MM.1S (cell line): ENCODE data around the gene SLC8A1.

Experiments
- DNase-seq: peaks from one replicate; pipeline ENCODE4 v3.0.0-alpha.2; 2015
- H2AFZ ChIP-seq: fragments of 300-600 bp; sonication (generic); 2 replicates; pipeline ENCODE4 v1.6.0; 2016; ENCODE audit warnings: antibody characterized with exemption, low read length
- H3F3A ChIP-seq: fragments of 300-600 bp; sonication (generic); 2 replicates; pipeline ENCODE4 v1.6.1; 2016; ENCODE audit warnings: mild to moderate bottlenecking, antibody characterized with exemption, low read length, moderate library complexity, mixed read lengths; ENCODE audit not compliant: insufficient read depth
- H3K27ac ChIP-seq: fragments of 300-600 bp; sonication (generic); 2 replicates; pipeline ENCODE4 v1.5.1; 2016; ENCODE audit warnings: mild to moderate bottlenecking, low read length
- H3K27me3 ChIP-seq: fragments of 300-600 bp; sonication (generic); replicated peaks from 2 replicates; pipeline ENCODE4 v1.6.0; 2016; ENCODE audit warnings: low read length; ENCODE audit not compliant: insufficient read depth
- H3K36me3 ChIP-seq: fragments of 300-600 bp; sonication (generic); replicated peaks from 2 replicates; pipeline ENCODE4 v1.6.1; 2016; ENCODE audit warnings: mild to moderate bottlenecking, low read length, mixed read lengths; ENCODE audit not compliant: insufficient read depth
- H3K4me1 ChIP-seq: fragments of 300-600 bp; sonication (generic); 2 replicates; pipeline ENCODE4 v1.6.1; 2016; ENCODE audit warnings: low read length, mixed read lengths
- H3K4me2 ChIP-seq: fragments of 300-600 bp; sonication (generic); 2 replicates; pipeline ENCODE4 v1.6.0; 2016; ENCODE audit warnings: low read depth, low read length
- H3K4me3 ChIP-seq: fragments of 300-600 bp; sonication (generic); 2 replicates; pipeline ENCODE4 v1.5.1; 2016; ENCODE audit warnings: low read length, mixed read lengths
- H3K79me2 ChIP-seq: fragments of 300-600 bp; sonication (generic); 2 replicates; pipeline ENCODE4 v1.6.1; 2016; ENCODE audit warnings: mixed run types, low read length, mixed read lengths
- H3K9ac ChIP-seq: fragments of 300-600 bp; sonication (generic); 2 replicates; pipeline ENCODE4 v1.6.1; 2016; ENCODE audit warnings: low read length, mixed read lengths
- H3K9me2 ChIP-seq: fragments of 300-600 bp; sonication (generic); replicated peaks from 2 replicates; pipeline ENCODE4 v1.6.1; 2016; ENCODE audit warnings: mild to moderate bottlenecking, low read length, mixed read lengths; ENCODE audit not compliant: insufficient read depth
- H3K9me3 ChIP-seq: fragments of 300-600 bp; sonication (generic); replicated peaks from 2 replicates; pipeline ENCODE4 v1.6.1; 2016; ENCODE audit warnings: mild to moderate bottlenecking, low read length, mixed read lengths; ENCODE audit not compliant: insufficient read depth
- H4K20me1 ChIP-seq: fragments of 300-600 bp; sonication (generic); 2 replicates; pipeline ENCODE4 v1.6.1; 2016; ENCODE audit warnings: mild to moderate bottlenecking, low read length, moderate library complexity, mixed read lengths; ENCODE audit not compliant: insufficient read depth
- EZH2 ChIP-seq: fragments of 300-600 bp; sonication (generic); optimal IDR thresholded peaks from 2 replicates; pipeline ENCODE3; 2017; ENCODE audit warnings: low read depth, mild to moderate bottlenecking, antibody characterized with exemption, low read length, mixed read lengths
- EZH2phosphoT487 ChIP-seq: fragments of 300-600 bp; sonication (generic); IDR thresholded peaks from 2 replicates; pipeline ENCODE4 v1.6.1; 2018; ENCODE audit warnings: antibody characterized with exemption, low read length
- TF ChIP-seq, protein P1 (sequence below): fragments of 300-600 bp; sonication (generic); IDR thresholded peaks from 2 replicates; pipeline ENCODE4 v1.5.1; 2016; ENCODE audit warnings: antibody characterized with exemption, low read length, mixed read lengths

The SLC8A1 gene

DNA sequence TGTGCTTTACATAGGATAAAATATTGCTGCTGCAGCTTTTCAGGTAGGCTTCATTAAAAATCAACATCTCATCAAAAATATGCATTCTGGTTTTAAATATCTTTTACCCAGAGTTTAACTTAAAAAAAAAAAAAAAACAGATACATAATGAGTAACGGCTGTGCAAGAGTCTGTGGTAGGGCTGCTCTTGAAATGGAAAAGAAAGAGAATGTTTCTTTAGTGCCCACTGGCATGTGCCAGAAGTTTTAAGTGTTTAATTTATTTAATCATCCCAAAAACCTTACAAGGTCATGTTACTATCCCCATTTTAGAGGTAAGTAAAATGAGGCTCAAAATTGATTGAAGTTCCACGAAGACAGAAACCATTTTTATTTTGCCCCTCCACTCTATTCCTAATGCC is 92.1 kb downstream of the SLC8A1 start:
- TF ChIP-seq EZH2: no peak
- TF ChIP-seq EZH2phosphoT487: no peak
- TF ChIP-seq, protein P1, sequence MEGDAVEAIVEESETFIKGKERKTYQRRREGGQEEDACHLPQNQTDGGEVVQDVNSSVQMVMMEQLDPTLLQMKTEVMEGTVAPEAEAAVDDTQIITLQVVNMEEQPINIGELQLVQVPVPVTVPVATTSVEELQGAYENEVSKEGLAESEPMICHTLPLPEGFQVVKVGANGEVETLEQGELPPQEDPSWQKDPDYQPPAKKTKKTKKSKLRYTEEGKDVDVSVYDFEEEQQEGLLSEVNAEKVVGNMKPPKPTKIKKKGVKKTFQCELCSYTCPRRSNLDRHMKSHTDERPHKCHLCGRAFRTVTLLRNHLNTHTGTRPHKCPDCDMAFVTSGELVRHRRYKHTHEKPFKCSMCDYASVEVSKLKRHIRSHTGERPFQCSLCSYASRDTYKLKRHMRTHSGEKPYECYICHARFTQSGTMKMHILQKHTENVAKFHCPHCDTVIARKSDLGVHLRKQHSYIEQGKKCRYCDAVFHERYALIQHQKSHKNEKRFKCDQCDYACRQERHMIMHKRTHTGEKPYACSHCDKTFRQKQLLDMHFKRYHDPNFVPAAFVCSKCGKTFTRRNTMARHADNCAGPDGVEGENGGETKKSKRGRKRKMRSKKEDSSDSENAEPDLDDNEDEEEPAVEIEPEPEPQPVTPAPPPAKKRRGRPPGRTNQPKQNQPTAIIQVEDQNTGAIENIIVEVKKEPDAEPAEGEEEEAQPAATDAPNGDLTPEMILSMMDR: no peak
- Histone ChIP-seq H3K4me3 (no peak overlapping the region), H2AFZ (no peak overlapping the region), H3K4me2 (no peak overlapping the region), H3K27me3 (no peaks in the 10 kb centered on the region), H3K9ac (no peak overlapping the region), H3K4me1 (no peaks in the 10 kb centered on the region), H3K9me3 (no peaks in the 10 kb centered on the region), H3K79me2 (no peaks in the 10 kb centered on the region), H4K20me1 (no peaks in the 10 kb centered on the region), H3K9me2 (no peaks in the 10 kb centered on the region), H3K36me3 (no peaks in the 10 kb centered on the region), H3K27ac (no peak overlapping the region), H3F3A (no peaks in the 10 kb centered on the region)
- DNase-seq: no peak

DNA sequence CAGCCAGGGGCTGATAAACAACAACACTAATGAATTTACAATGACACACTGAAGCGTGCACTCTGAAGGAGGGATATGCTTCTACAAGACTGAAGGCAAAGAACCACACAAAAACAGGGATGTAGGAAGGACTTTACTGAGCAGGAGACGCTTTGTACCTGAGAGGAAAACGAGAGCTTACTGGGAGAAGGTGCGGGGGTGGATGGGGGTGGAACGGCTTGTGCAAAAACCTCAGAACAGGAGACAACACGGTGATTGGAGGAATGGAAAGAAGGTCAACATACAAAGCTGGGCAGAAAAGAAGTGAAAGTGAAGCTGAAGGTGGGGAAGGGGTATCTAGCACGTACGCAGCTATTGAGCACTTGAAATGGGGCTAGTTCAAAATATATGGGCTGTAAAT is 93.1 kb downstream of the SLC8A1 start:
- no peak for DNase-seq
- no peaks in the 10 kb centered on the region for H3K36me3 ChIP-seq
- H3K4me1 ChIP-seq: no peaks in the 10 kb centered on the region
- no peaks in the 10 kb centered on the region for H3K9me2 ChIP-seq
- no peaks in the 10 kb centered on the region for H3K79me2 ChIP-seq
- no peak overlapping the region for H3K27ac ChIP-seq
- H3K4me3 ChIP-seq: no peak overlapping the region
- TF ChIP-seq EZH2phosphoT487: no peak
- TF ChIP-seq, protein P1: no peak
- TF ChIP-seq EZH2: no peak
- H2AFZ ChIP-seq: no peak overlapping the region
- H4K20me1 ChIP-seq: no peaks in the 10 kb centered on the region
- no peak overlapping the region for H3K4me2 ChIP-seq
- no peaks in the 10 kb centered on the region for H3K27me3 ChIP-seq
- no peak overlapping the region for H3K9ac ChIP-seq
- no peaks in the 10 kb centered on the region for H3K9me3 ChIP-seq
- H3F3A ChIP-seq: no peaks in the 10 kb centered on the region

DNA sequence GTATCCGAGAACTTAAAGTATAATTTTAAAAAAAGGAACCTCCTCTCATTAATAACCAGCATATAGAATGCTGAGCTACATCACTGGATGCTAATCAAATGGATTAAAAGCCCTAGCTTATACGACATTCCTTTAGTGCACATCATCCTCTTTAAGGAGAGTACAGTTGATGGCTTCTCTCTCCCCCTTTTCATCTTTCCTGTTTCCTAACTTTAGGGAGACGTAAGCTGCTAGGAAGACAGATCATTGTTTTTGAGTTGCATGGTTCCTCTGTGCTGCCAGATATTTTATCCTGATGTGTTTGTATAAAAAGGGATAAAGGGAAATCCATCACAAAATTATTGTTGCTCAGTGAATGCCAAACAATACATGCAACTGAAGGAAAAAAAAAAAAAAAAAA is 94.2 kb downstream of the SLC8A1 start:
- no peaks in the 10 kb centered on the region for H3K9me2 ChIP-seq

More for the DNA sequence above, 94.2 kb downstream of the SLC8A1 start:
- Histone ChIP-seq H3K9me3 (no peaks in the 10 kb centered on the region), H3K4me1 (no peaks in the 10 kb centered on the region), H3K79me2 (no peaks in the 10 kb centered on the region), H2AFZ (no peak overlapping the region), H3K4me3 (no peak overlapping the region), H3K27ac (no peak overlapping the region), H3F3A (no peaks in the 10 kb centered on the region), H4K20me1 (no peaks in the 10 kb centered on the region), H3K4me2 (no peak overlapping the region), H3K9ac (no peak overlapping the region), H3K27me3 (no peaks in the 10 kb centered on the region), H3K36me3 (no peaks in the 10 kb centered on the region)
- no peak for DNase-seq
- TF ChIP-seq EZH2 (no peak), EZH2phosphoT487 (no peak)
- TF ChIP-seq, protein P1: no peak
